ENCODE data around the gene ARHGAP42.

The ARHGAP42 gene

GRCh38 chr11:100810666-100811065, 123.6 kb downstream of the ARHGAP42 start:
- TF ChIP-seq CTCF (IDR thresholded peaks at IDR 0.05; ENCODE audit: insufficient read depth, low read length, missing control alignments), result no peak
- H3K4me3 ChIP-seq (ENCODE audit: low read depth, low read length), result no peak overlapping the region
- POLR2A ChIA-PET, result no interaction called here
- CTCF ChIA-PET, result interaction anchor here (1.2 kb wide), 1 partner anchor 128 kb away, joined by 3 read pairs; no protein-coding TSS in a partner anchor
- DNase-seq (ENCODE audit: low read depth, low spot score), result no peak

GRCh38 chr11:100812517-100812916, 125.4 kb downstream of the ARHGAP42 start:
- POLR2A ChIA-PET, result interaction anchor here (1.0 kb wide), 1 partner anchor 113 kb away, joined by 3 read pairs; no protein-coding TSS in a partner anchor
- no peak for TF ChIP-seq CTCF (IDR thresholded peaks at IDR 0.05; ENCODE audit: insufficient read depth, low read length, missing control alignments)
- CTCF ChIA-PET, result interaction anchor here (0.9 kb wide), 1 partner anchor 114 kb away, joined by 3 read pairs; no protein-coding TSS in a partner anchor
- H3K4me3 ChIP-seq (ENCODE audit: low read depth, low read length), result no peak overlapping the region
- DNase-seq (ENCODE audit: low read depth, low spot score), result no peak

GRCh38 chr11:100815787-100816330, 128.8 kb downstream of the ARHGAP42 start:
- H3K4me3 ChIP-seq (ENCODE audit: low read depth, low read length), result no peak overlapping the region
- CTCF ChIA-PET, result no interaction called here
- POLR2A ChIA-PET, result no interaction called here
- TF ChIP-seq CTCF (IDR thresholded peaks at IDR 0.05; ENCODE audit: insufficient read depth, low read length, missing control alignments), result no peak
- DNase-seq (ENCODE audit: low read depth, low spot score), result no peak

- CTCF ChIA-PET, result interaction anchor here (0.7 to 1.3 kb wide), 3 partner anchors 30 to 134 kb away, joined by 3 to 5 read pairs (median 3); no protein-coding TSS in a partner anchor
- H3K4me3 ChIP-seq (ENCODE audit: low read depth, low read length), result no peak overlapping the region
- no peak for TF ChIP-seq CTCF (IDR thresholded peaks at IDR 0.05; ENCODE audit: insufficient read depth, low read length, missing control alignments)
- DNase-seq (ENCODE audit: low read depth, low spot score), result no peak
- POLR2A ChIA-PET, result no interaction called here
Measured at GRCh38 chr11:100816823-100817222, 129.7 kb downstream of the ARHGAP42 start.

GRCh38 chr11:100817620-100818019, 130.5 kb downstream of the ARHGAP42 start:
- CTCF ChIA-PET, result interaction anchor here (1.0 to 1.3 kb wide), 3 partner anchors 9 to 135 kb away, joined by 3 to 6 read pairs (median 5); no protein-coding TSS in a partner anchor
- DNase-seq (ENCODE audit: low read depth, low spot score), result no peak
- no peak overlapping the region for H3K4me3 ChIP-seq (ENCODE audit: low read depth, low read length)
- POLR2A ChIA-PET, result interaction anchor here (0.6 kb wide), 1 partner anchor 14 kb away, joined by 3 read pairs; no protein-coding TSS in a partner anchor
- TF ChIP-seq CTCF (IDR thresholded peaks at IDR 0.05; ENCODE audit: insufficient read depth, low read length, missing control alignments), result no peak

GRCh38 chr11:100820621-100821020, 133.5 kb downstream of the ARHGAP42 start:
- H3K4me3 ChIP-seq (ENCODE audit: low read depth, low read length), result no peak overlapping the region
- DNase-seq (ENCODE audit: low read depth, low spot score), result no peak
- CTCF ChIA-PET, result no interaction called here
- POLR2A ChIA-PET, result no interaction called here
- no peak for TF ChIP-seq CTCF (IDR thresholded peaks at IDR 0.05; ENCODE audit: insufficient read depth, low read length, missing control alignments)

Data from AG04449 (cell line).